ENCODE data around the gene TMTC2.

Gene TMTC2

DNA sequence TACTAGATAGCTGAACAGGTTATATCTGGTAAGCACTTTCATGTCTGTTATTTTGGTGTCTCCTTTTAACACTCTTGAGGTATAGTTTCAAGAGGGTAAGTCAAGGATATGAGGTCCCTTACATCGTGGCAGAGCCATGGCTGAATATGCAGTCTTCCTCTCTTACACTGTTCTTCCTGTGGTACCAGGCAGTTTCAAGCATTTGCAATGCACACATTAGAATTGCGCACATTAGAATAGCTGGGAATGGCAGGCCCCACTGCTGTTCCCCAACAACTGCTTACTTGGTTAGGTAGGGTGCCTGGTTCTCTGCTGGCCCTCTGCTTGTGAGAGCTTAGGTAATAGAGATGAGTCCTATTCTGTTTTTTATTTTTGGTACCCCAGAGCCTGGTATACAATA, 41.2 kb downstream of the TMTC2 start:
- H3K9ac ChIP-seq (ENCODE audit: low read length in 2 of 2): no peak overlapping the region
- H3K27me3 ChIP-seq (ENCODE audit: control insufficient read depth in 1 of 2, insufficient read depth in 2 of 2, low read length in 2 of 2): no peaks in the 10 kb centered on the region

DNA sequence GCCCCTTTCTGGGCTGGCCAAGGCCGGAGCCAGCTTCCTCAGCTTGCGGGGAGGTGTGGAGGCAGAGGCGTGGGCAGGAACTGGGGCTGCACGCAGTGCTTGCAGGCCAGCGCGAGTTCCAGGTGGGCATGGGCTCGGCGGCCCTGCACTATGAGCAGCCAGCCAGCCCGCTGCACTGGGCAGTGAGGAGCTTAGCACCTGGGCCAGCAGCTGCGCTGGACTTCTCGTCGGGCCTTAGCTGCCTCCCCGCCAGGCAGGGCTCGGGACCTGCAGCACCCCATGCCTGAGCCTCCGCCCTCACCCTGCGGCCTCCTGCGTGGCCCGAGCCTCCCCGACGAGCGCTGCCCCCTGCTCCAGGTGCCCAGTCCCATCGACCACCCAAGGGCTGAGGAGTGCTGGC, 42.0 kb downstream of the TMTC2 start:
- Histone ChIP-seq H3K4me3 (ENCODE audit: low read length in 2 of 2) (no peak overlapping the region), H3K9me3 (ENCODE audit: control insufficient read depth in 2 of 2, low read length in 2 of 2) (no peaks in the 10 kb centered on the region), H3K36me3 (ENCODE audit: control insufficient read depth in 2 of 2, insufficient read depth in 2 of 2, low read length in 2 of 2) (no peaks in the 10 kb centered on the region), H3K4me1 (ENCODE audit: control insufficient read depth, insufficient read depth, low read length) (no peaks in the 10 kb centered on the region), H3K27ac (ENCODE audit: low read length) (no peak overlapping the region), H3K27me3 (ENCODE audit: control insufficient read depth in 1 of 2, insufficient read depth in 2 of 2, low read length in 2 of 2) (no peaks in the 10 kb centered on the region), H3K9ac (ENCODE audit: low read length in 2 of 2) (no peak overlapping the region)

More for the DNA sequence above, 41.2 kb downstream of the TMTC2 start:
- H3K36me3 ChIP-seq (ENCODE audit: control insufficient read depth in 2 of 2, insufficient read depth in 2 of 2, low read length in 2 of 2): no peaks in the 10 kb centered on the region
- no peak overlapping the region for H3K27ac ChIP-seq (ENCODE audit: low read length)
- no peaks in the 10 kb centered on the region for H3K9me3 ChIP-seq (ENCODE audit: control insufficient read depth in 2 of 2, low read length in 2 of 2)
- H3K4me3 ChIP-seq (ENCODE audit: low read length in 2 of 2): no peak overlapping the region
- H3K4me1 ChIP-seq (ENCODE audit: control insufficient read depth, insufficient read depth, low read length): no peaks in the 10 kb centered on the region

DNA sequence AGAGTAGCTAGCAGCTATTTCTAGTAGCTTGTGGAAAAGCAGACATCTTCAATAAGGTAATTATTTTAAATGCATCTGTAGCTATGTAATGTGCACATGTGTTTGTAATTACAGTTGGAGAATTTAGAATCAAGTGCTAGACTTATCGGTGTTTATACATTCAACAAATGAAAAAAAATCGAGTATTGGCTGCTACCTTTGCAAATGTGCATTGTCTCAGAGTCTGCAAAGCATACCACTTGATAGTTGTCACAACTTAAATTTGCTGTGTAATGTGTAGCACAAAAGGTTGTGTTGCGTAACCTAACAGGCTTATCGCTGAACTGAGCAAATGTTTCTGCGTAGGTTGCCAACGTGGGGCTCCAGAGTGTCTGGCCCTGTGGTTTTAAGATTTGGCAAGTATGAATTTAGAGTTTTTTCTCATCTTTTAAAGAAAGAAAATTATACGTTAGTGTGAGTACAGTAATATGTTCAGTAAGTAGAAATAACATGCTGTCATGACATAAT, 44.3 kb downstream of the TMTC2 start:
- Histone ChIP-seq H3K9me3 (ENCODE audit: control insufficient read depth in 2 of 2, low read length in 2 of 2) (no peaks in the 10 kb centered on the region), H3K36me3 (ENCODE audit: control insufficient read depth in 2 of 2, insufficient read depth in 2 of 2, low read length in 2 of 2) (no peaks in the 10 kb centered on the region), H3K9ac (ENCODE audit: low read length in 2 of 2) (no peak overlapping the region), H3K4me3 (ENCODE audit: low read length in 2 of 2) (no peak overlapping the region), H3K27me3 (ENCODE audit: control insufficient read depth in 1 of 2, insufficient read depth in 2 of 2, low read length in 2 of 2) (no peaks in the 10 kb centered on the region), H3K27ac (ENCODE audit: low read length) (no peak overlapping the region), H3K4me1 (ENCODE audit: control insufficient read depth, insufficient read depth, low read length) (no peaks in the 10 kb centered on the region)

DNA sequence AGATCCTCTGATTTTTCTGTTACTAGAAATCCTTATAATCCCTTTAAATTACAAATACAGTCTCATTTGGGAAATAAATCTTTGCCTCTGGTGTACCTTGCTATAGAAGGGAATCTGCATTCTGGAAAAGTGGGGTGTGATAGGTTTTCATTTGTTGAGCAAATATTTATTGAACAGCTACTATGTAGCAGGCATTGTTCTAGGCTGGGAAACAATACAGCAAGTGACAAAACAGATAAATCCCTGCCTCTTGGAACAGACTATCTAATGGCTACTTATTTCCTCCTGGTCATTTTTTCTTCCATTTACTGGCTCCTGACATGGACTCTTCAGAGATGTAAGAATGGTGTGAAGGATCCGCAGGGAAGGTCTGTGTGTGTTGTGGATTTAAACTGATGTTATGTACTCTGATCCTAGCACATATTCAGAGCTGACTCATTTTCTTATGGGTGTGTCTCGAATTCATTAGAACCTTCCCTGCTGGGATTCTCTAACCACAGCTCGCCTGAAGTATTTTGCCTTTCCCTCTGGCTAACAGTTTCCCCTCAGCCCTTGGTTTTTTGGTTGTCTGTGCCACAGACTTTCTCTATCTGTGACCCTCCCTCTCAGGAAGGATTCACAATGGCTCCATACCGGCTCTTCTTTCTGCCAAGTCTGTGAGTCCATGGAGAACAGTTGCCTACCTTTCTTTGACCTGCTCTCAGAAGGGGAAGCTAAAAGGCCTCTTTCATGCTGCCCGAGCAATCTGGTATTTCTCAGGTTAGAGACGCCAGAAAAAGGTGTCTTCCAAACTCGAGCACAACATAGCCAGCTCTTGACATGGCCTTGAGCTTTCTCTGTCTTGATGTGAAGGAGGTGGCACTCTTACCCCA, 53.7 kb downstream of the TMTC2 start:
- Histone ChIP-seq H3K36me3 (ENCODE audit: control insufficient read depth in 2 of 2, insufficient read depth in 2 of 2, low read length in 2 of 2) (peaks cover 0 to 3% of the 10 kb centered on the region in 2 donors), H3K27me3 (ENCODE audit: control insufficient read depth in 1 of 2, insufficient read depth in 2 of 2, low read length in 2 of 2) (no peaks in the 10 kb centered on the region), H3K4me1 (ENCODE audit: control insufficient read depth, insufficient read depth, low read length) (no peaks in the 10 kb centered on the region), H3K4me3 (ENCODE audit: low read length in 2 of 2) (no peak overlapping the region), H3K27ac (ENCODE audit: low read length) (no peak overlapping the region), H3K9me3 (ENCODE audit: control insufficient read depth in 2 of 2, low read length in 2 of 2) (no peaks in the 10 kb centered on the region), H3K9ac (ENCODE audit: low read length in 2 of 2) (no peak overlapping the region)

DNA sequence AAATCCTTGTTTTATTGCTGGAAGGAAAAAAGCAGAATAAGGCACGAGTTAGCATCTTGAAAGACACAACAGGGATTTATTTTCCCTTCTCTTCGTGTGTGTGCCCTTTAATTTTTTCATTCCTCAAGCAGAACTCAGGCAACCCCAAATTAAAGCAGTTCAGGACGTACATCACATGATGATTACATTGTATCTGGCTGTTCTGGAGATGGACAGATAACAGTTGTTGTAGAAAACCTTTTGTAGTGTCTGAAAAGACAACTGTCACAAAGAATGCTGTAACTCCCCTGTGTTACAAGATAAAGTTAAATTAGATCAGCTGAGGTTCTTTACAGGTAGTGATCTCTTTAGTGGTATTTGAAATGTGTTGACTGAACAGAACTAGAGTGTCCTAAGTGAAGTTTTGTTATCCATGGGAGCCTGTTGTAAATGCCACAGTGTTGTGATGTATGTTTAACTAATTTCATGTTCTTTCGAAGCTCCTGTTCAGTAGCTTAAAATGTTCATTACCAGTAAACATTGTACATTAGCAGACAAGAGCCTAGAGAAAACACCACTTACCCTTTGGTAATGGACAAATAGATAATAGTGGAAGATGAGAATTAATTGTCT, 58.5 kb downstream of the TMTC2 start:
- Histone ChIP-seq H3K27ac (ENCODE audit: low read length) (no peak overlapping the region), H3K27me3 (ENCODE audit: control insufficient read depth in 1 of 2, insufficient read depth in 2 of 2, low read length in 2 of 2) (no peaks in the 10 kb centered on the region), H3K4me3 (ENCODE audit: low read length in 2 of 2) (no peak overlapping the region), H3K36me3 (ENCODE audit: control insufficient read depth in 2 of 2, insufficient read depth in 2 of 2, low read length in 2 of 2) (peaks cover 0 to 3% of the 10 kb centered on the region in 2 donors), H3K9me3 (ENCODE audit: control insufficient read depth in 2 of 2, low read length in 2 of 2) (no peaks in the 10 kb centered on the region), H3K4me1 (ENCODE audit: control insufficient read depth, insufficient read depth, low read length) (no peaks in the 10 kb centered on the region), H3K9ac (ENCODE audit: low read length in 2 of 2) (no peak overlapping the region)

DNA sequence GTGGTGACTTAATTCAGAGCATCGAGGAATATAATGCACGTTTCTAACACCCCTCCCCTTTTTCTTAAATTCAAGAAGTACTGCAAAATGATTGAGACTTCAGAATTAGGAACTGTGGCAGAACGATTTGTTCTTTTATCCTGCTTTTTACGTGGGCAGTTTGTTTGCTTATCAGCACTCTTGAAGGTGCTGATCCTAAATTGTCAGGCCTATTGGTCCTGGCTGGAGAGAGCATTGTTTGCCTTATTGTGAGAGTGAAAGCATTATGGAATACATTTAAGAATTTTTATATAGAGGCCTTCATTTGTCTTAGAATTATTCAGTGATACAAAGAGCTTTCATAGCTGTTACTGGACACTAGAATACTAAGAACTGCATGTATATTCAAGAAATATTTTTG, 59.1 kb downstream of the TMTC2 start:
- Histone ChIP-seq H3K9me3 (ENCODE audit: control insufficient read depth in 2 of 2, low read length in 2 of 2) (no peaks in the 10 kb centered on the region), H3K4me1 (ENCODE audit: control insufficient read depth, insufficient read depth, low read length) (no peaks in the 10 kb centered on the region), H3K27me3 (ENCODE audit: control insufficient read depth in 1 of 2, insufficient read depth in 2 of 2, low read length in 2 of 2) (no peaks in the 10 kb centered on the region), H3K9ac (ENCODE audit: low read length in 2 of 2) (no peak overlapping the region), H3K27ac (ENCODE audit: low read length) (no peak overlapping the region), H3K36me3 (ENCODE audit: control insufficient read depth in 2 of 2, insufficient read depth in 2 of 2, low read length in 2 of 2) (peaks cover 0 to 3% of the 10 kb centered on the region in 2 donors), H3K4me3 (ENCODE audit: low read length in 2 of 2) (no peak overlapping the region)

DNA sequence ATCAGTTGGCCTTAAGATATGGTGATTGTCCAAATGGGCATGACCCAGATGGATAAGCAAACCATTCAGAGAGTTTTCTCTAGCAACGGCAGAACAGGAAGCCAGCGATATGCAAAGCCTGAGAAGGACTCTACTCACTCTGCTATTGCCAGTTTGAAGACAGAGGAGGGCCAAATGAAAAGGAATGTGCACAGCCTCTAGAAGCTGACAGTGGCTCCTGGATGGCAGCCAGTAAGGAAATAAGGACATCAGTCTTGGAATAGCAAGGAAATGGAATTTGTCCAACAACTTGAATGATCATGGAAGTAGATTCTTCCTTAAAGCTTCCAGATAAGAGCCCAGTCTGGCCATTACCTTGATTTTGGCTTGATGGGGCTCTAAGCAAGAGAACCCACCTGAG, 60.0 kb downstream of the TMTC2 start:
- H3K9ac ChIP-seq (ENCODE audit: low read length in 2 of 2): no peak overlapping the region
- no peaks in the 10 kb centered on the region for H3K27me3 ChIP-seq (ENCODE audit: control insufficient read depth in 1 of 2, insufficient read depth in 2 of 2, low read length in 2 of 2)
- H3K4me1 ChIP-seq (ENCODE audit: control insufficient read depth, insufficient read depth, low read length): no peaks in the 10 kb centered on the region
- H3K4me3 ChIP-seq (ENCODE audit: low read length in 2 of 2): no peak overlapping the region
- no peaks in the 10 kb centered on the region for H3K9me3 ChIP-seq (ENCODE audit: control insufficient read depth in 2 of 2, low read length in 2 of 2)
- H3K27ac ChIP-seq (ENCODE audit: low read length): no peak overlapping the region
- peaks cover 0 to 3% of the 10 kb centered on the region in 2 donors for H3K36me3 ChIP-seq (ENCODE audit: control insufficient read depth in 2 of 2, insufficient read depth in 2 of 2, low read length in 2 of 2)

DNA sequence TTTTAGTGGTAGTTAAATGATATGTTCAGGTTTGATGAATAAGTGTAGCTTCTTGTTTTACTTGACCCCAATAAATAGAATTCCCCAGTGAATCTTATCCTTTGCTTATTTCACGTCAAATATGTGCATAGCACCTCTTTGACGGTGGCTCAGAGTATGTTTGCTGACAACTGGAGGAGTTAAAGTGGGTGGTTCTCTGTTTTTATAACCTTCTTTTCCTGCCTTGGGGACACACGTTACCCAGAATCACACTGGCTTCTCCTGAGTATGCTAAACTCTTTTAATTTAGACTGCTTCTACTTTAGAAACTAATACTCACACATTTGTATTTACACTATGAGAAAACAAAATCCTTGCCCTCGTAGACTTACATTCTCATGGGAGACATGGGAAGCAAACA, 62.3 kb downstream of the TMTC2 start:
- H3K36me3 ChIP-seq (ENCODE audit: control insufficient read depth in 2 of 2, insufficient read depth in 2 of 2, low read length in 2 of 2): no peaks in the 10 kb centered on the region
- H3K27me3 ChIP-seq (ENCODE audit: control insufficient read depth in 1 of 2, insufficient read depth in 2 of 2, low read length in 2 of 2): no peaks in the 10 kb centered on the region
- no peak overlapping the region for H3K9ac ChIP-seq (ENCODE audit: low read length in 2 of 2)
- H3K27ac ChIP-seq (ENCODE audit: low read length): no peak overlapping the region
- no peaks in the 10 kb centered on the region for H3K4me1 ChIP-seq (ENCODE audit: control insufficient read depth, insufficient read depth, low read length)
- H3K9me3 ChIP-seq (ENCODE audit: control insufficient read depth in 2 of 2, low read length in 2 of 2): no peaks in the 10 kb centered on the region
- H3K4me3 ChIP-seq (ENCODE audit: low read length in 2 of 2): no peak overlapping the region

DNA sequence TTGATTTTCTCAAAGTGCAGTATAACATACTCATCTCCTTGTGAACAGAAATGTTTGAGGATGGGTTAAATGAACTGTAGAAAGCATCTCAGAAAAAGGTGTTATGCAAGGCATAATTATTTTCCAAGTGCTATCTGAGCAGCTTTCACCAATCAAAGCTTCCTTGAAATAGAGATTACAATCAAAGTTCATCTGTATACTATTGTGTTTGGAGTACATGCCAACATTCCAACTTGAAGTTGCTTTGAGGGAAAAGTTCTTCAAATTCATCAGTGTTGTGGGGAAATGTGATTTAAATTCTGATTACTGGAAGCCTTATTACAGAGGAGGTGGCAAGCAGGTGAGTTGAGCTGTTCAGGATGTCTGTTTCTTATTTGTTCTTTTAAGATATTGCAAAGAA, 68.2 kb downstream of the TMTC2 start:
- Histone ChIP-seq H3K4me1 (ENCODE audit: control insufficient read depth, insufficient read depth, low read length) (no peaks in the 10 kb centered on the region), H3K36me3 (ENCODE audit: control insufficient read depth in 2 of 2, insufficient read depth in 2 of 2, low read length in 2 of 2) (no peaks in the 10 kb centered on the region), H3K9me3 (ENCODE audit: control insufficient read depth in 2 of 2, low read length in 2 of 2) (no peaks in the 10 kb centered on the region), H3K9ac (ENCODE audit: low read length in 2 of 2) (no peak overlapping the region), H3K27me3 (ENCODE audit: control insufficient read depth in 1 of 2, insufficient read depth in 2 of 2, low read length in 2 of 2) (no peaks in the 10 kb centered on the region), H3K27ac (ENCODE audit: low read length) (no peak overlapping the region), H3K4me3 (ENCODE audit: low read length in 2 of 2) (no peak overlapping the region)

DNA sequence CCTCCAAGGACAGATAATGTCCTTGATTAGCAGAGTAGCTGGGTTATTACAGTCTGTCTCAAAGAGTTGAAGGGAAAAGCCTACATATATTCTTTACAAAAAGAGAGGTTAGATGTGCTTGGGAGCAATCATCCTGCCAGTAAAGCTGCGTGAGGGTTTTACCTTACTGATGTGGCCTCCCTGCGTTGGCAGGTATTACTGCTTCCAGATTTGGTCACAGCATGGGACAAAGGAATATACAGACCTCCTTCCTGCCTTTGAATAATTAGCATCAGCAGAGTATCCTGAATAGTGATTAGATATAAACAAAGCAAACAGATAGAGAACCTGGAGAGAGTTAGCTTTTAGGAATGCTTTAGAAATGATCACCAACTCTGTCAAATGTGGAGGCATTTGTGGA, 69.6 kb downstream of the TMTC2 start:
- H3K36me3 ChIP-seq (ENCODE audit: control insufficient read depth in 2 of 2, insufficient read depth in 2 of 2, low read length in 2 of 2): peaks cover 0 to 3% of the 10 kb centered on the region in 2 donors
- H3K9me3 ChIP-seq (ENCODE audit: control insufficient read depth in 2 of 2, low read length in 2 of 2): no peaks in the 10 kb centered on the region
- no peak overlapping the region for H3K4me3 ChIP-seq (ENCODE audit: low read length in 2 of 2)
- no peak overlapping the region for H3K27ac ChIP-seq (ENCODE audit: low read length)
- H3K27me3 ChIP-seq (ENCODE audit: control insufficient read depth in 1 of 2, insufficient read depth in 2 of 2, low read length in 2 of 2): no peaks in the 10 kb centered on the region
- no peak overlapping the region for H3K9ac ChIP-seq (ENCODE audit: low read length in 2 of 2)
- H3K4me1 ChIP-seq (ENCODE audit: control insufficient read depth, insufficient read depth, low read length): no peaks in the 10 kb centered on the region

DNA sequence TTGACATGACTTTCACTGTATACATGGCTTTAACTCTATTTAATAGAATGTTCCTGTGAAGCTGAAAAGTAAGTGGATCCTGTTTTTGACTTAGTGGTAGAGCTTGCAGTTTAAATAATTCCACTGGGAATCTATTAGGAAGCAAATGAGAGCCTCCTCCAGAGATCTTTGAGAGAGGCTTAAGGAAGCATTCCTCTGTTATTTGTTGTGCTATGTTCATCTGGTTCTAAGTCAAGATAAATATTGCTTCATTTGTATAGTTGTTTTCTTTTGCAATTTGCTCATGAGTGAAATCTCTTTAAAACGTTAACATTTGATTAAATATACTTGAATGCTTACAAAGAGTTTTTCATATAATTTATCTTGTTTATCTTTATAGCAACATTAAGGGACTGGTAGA, 70.4 kb downstream of the TMTC2 start:
- Histone ChIP-seq H3K9ac (ENCODE audit: low read length in 2 of 2) (no peak overlapping the region), H3K27ac (ENCODE audit: low read length) (no peak overlapping the region), H3K27me3 (ENCODE audit: control insufficient read depth in 1 of 2, insufficient read depth in 2 of 2, low read length in 2 of 2) (no peaks in the 10 kb centered on the region), H3K4me3 (ENCODE audit: low read length in 2 of 2) (no peak overlapping the region), H3K4me1 (ENCODE audit: control insufficient read depth, insufficient read depth, low read length) (no peaks in the 10 kb centered on the region), H3K9me3 (ENCODE audit: control insufficient read depth in 2 of 2, low read length in 2 of 2) (no peaks in the 10 kb centered on the region), H3K36me3 (ENCODE audit: control insufficient read depth in 2 of 2, insufficient read depth in 2 of 2, low read length in 2 of 2) (peaks cover 0 to 3% of the 10 kb centered on the region in 2 donors)
